SK-N-MC (cell line): Measurements from ENCODE around the gene STAT5B.

Experiments used
- EZH2 ChIP-seq: fragments of 200-600 bp; sonication (generic); IDR thresholded peaks from one replicate; pipeline ENCODE4 v1.6.1; 2017; ENCODE audit warnings: antibody characterized with exemption
- POLR2AphosphoS5 ChIP-seq: IDR thresholded peaks from 2 replicates; pipeline ENCODE4 v1.6.1; 2012; ENCODE audit warnings: mild to moderate bottlenecking, low read depth, low read length, borderline replicate concordance

- TF ChIP-seq EZH2 (no peak), POLR2AphosphoS5 (no peak)
Observed at GRCh38 chr17:42268236-42268635, 8.0 kb downstream of the STAT5B start.
